Mononuclear cell (primary cell): ENCODE data around the gene HBB. TPM values are rescaled to one million over a fixed set of nuclear protein-coding genes. Genes with fewer than 3 reads are reported as not detected.
"Not testable (repeated sequence)": the region's sequence is repeated elsewhere in the genome, so short reads cannot be mapped to it uniquely, and the experiment has no call there.

ENCODE experiments used
- H3K27me3 ChIP-seq: 2 replicates; pipeline ENCODE4 v1.6.0; 2011; ENCODE audit warnings: low read length, control low read depth; ENCODE audit not compliant: insufficient read depth
- H3K4me1 ChIP-seq: 2 replicates; pipeline ENCODE4 v1.5.1; 2011; ENCODE audit warnings: mild to moderate bottlenecking, low read length, control low read depth; ENCODE audit not compliant: insufficient read depth
- H3K4me3 ChIP-seq: 2 replicates; pipeline ENCODE4 v1.5.1; 2011; ENCODE audit warnings: mild to moderate bottlenecking, low read length, moderate library complexity
- H3K9me3 ChIP-seq: 2 replicates; pipeline ENCODE4 v1.5.1; 2011; ENCODE audit warnings: low read depth, mild to moderate bottlenecking, control low read depth, low read length
- total RNA-seq: library from RNA; depleted of rRNA; stranded (reverse); fragments of >200 nt; gene quantifications from one replicate; pipeline ENCODE4 v1.2.3, GENCODE V29; 2012

The HBB gene
- total RNA-seq, 1 donor, result 76.0 TPM

- Histone ChIP-seq H3K27me3 (no peaks in the 10 kb centered on the region), H3K4me1 (no peaks in the 10 kb centered on the region), H3K4me3 (no peak overlapping the region), H3K9me3 (no peaks in the 10 kb centered on the region)
Observed at GRCh38 chr11:5252192-5252918, 25.5 kb upstream of the HBB start.

GRCh38 chr11:5251746-5252145 lies 24.9 kb upstream of the HBB start:
- no peaks in the 10 kb centered on the region for H3K4me1 ChIP-seq
- H3K27me3 ChIP-seq, result no peaks in the 10 kb centered on the region
- H3K9me3 ChIP-seq, result no peaks in the 10 kb centered on the region
- H3K4me3 ChIP-seq, result no peak overlapping the region

- Histone ChIP-seq H3K4me3 (no peak overlapping the region), H3K9me3 (no peaks in the 10 kb centered on the region), H3K27me3 (no peaks in the 10 kb centered on the region), H3K4me1 (no peaks in the 10 kb centered on the region)
Observed at GRCh38 chr11:5250543-5251204, 23.8 kb upstream of the HBB start.

- H3K27me3 ChIP-seq, H3K9me3 ChIP-seq, H3K4me1 ChIP-seq, H3K4me3 ChIP-seq: not testable (repeated sequence)
Observed at GRCh38 chr11:5249807-5250396, 23.0 kb upstream of the HBB start, which contains the start of gene HBG1. TSS of gene HBG1 (minus strand) at chr11:5249857. CDS start at chr11:5249804, 53 bp downstream.

- not testable (repeated sequence) for H3K9me3 ChIP-seq, H3K4me3 ChIP-seq, H3K4me1 ChIP-seq, H3K27me3 ChIP-seq
Observed at GRCh38 chr11:5248498-5248897, 21.6 kb upstream of the HBB start.

- H3K4me3 ChIP-seq, result no peak overlapping the region
- H3K9me3 ChIP-seq, result no peaks in the 10 kb centered on the region
- no peaks in the 10 kb centered on the region for H3K27me3 ChIP-seq
- H3K4me1 ChIP-seq, result no peaks in the 10 kb centered on the region
Observed at GRCh38 chr11:5247472-5248192, 20.8 kb upstream of the HBB start.

- H3K4me1 ChIP-seq, result no peaks in the 10 kb centered on the region
- H3K4me3 ChIP-seq, result no peak overlapping the region
- no peaks in the 10 kb centered on the region for H3K9me3 ChIP-seq
- no peaks in the 10 kb centered on the region for H3K27me3 ChIP-seq
Observed at GRCh38 chr11:5246772-5247471, 20.1 kb upstream of the HBB start.

- Histone ChIP-seq H3K9me3 (no peaks in the 10 kb centered on the region), H3K4me3 (no peak overlapping the region), H3K27me3 (no peaks in the 10 kb centered on the region), H3K4me1 (no peaks in the 10 kb centered on the region)
Observed at GRCh38 chr11:5245155-5245554, 18.3 kb upstream of the HBB start.

- H3K4me3 ChIP-seq, result no peak overlapping the region
- no peaks in the 10 kb centered on the region for H3K4me1 ChIP-seq
- H3K9me3 ChIP-seq, result no peaks in the 10 kb centered on the region
- H3K27me3 ChIP-seq, result no peaks in the 10 kb centered on the region
Observed at GRCh38 chr11:5243816-5244180, 16.9 kb upstream of the HBB start.

- Histone ChIP-seq H3K4me1 (no peaks in the 10 kb centered on the region), H3K9me3 (no peaks in the 10 kb centered on the region), H3K4me3 (no peak overlapping the region), H3K27me3 (no peaks in the 10 kb centered on the region)
Observed at GRCh38 chr11:5242933-5243815, 16.3 kb upstream of the HBB start.

- Histone ChIP-seq H3K4me1 (no peaks in the 10 kb centered on the region), H3K4me3 (no peak overlapping the region), H3K27me3 (no peaks in the 10 kb centered on the region), H3K9me3 (no peaks in the 10 kb centered on the region)
Observed at GRCh38 chr11:5242208-5242607, 15.3 kb upstream of the HBB start.

GRCh38 chr11:5241458-5241857 lies 14.6 kb upstream of the HBB start:
- Histone ChIP-seq H3K4me3 (no peak overlapping the region), H3K9me3 (no peaks in the 10 kb centered on the region), H3K27me3 (no peaks in the 10 kb centered on the region), H3K4me1 (no peaks in the 10 kb centered on the region)

GRCh38 chr11:5240458-5240857 lies 13.6 kb upstream of the HBB start:
- Histone ChIP-seq H3K9me3 (no peaks in the 10 kb centered on the region), H3K27me3 (no peaks in the 10 kb centered on the region), H3K4me3 (no peak overlapping the region), H3K4me1 (no peaks in the 10 kb centered on the region)

- Histone ChIP-seq H3K4me1 (no peaks in the 10 kb centered on the region), H3K4me3 (no peak overlapping the region), H3K27me3 (no peaks in the 10 kb centered on the region), H3K9me3 (no peaks in the 10 kb centered on the region)
Observed at GRCh38 chr11:5240056-5240455, 13.2 kb upstream of the HBB start.
